ENCODE data around the gene MAPRE2. TPM values are rescaled to one million over a fixed set of nuclear protein-coding genes. Genes with fewer than 3 reads are reported as not detected.

The MAPRE2 gene
- total RNA-seq, 1 experiment from 2014 or later = 5.9 TPM

- no peaks in the 10 kb centered on the region for H3K27me3 ChIP-seq
- H3K9me3 ChIP-seq = no peaks in the 10 kb centered on the region
- no peaks in the 10 kb centered on the region; the same call in 1 of the 2 replicates for H3K36me3 ChIP-seq
- DNase-seq = no peak
- no peak overlapping the region for H3K4me3 ChIP-seq
Observed at GRCh38 chr18:35075132-35075531, 33.9 kb downstream of the MAPRE2 start.

DNA sequence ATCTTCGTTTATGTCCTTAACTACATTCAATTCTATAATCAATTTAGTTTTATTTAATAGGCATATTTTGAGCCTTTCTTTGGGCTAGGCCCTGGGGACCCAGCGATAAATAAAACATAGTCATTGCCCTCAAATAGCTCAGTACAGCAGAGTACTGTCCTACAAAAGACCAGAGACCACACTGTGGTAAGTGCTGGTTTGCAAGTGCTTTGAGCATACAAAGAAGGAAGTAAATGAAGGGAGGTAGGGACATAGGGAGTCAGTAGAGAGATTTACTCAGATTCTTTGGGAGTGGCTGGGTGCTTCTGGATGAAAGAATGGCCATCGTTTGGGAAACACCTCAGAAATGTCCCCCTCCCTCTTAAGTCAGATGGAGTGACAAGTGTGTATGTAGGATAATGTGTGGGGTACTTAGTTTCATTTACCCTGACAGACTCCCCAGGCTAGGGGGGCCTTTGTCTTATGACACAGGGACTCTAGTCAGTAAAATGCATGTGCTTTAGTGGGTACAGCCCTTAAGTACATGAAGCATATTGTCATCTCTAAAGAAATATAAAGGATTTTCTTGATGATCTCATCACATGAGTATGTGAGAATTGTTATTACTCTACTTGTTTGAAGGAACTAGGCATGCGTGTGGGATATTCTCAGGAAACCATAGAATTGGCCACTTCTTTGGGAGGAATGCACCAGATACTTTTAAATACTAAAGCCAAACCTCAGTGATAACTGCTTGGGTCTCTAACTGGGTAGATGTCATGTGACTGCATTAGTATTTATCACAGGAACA is 35.1 kb downstream of the MAPRE2 start:
- no peak for DNase-seq
- no peaks in the 10 kb centered on the region; the same call in 1 of the 2 replicates for H3K36me3 ChIP-seq
- no peaks in the 10 kb centered on the region for H3K9me3 ChIP-seq
- H3K27me3 ChIP-seq = no peaks in the 10 kb centered on the region
- no peak overlapping the region for H3K4me3 ChIP-seq

DNA sequence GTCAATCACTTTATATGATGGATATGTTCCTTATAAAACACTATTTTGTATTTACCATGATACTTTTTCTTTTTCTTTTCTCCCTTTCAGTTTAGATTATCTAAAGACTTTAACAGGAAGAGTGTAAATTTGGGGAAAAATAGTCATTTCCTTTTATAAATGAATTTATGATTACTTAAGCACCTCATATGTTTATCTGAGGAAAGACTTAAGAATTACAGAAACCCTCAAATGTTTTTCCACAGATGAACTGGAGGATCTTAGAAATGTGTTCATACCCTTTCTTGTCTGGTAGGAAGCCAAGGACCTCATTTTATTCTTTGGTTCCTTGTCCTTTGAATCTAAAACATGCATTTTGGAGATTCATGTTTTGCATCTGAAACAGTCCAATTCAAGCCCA is 36.7 kb downstream of the MAPRE2 start:
- Histone ChIP-seq H3K9me3 (no peaks in the 10 kb centered on the region), H3K4me3 (no peak overlapping the region), H3K36me3 (no peaks in the 10 kb centered on the region; the same call in 1 of the 2 replicates), H3K27me3 (no peaks in the 10 kb centered on the region)
- DNase-seq = no peak

DNA sequence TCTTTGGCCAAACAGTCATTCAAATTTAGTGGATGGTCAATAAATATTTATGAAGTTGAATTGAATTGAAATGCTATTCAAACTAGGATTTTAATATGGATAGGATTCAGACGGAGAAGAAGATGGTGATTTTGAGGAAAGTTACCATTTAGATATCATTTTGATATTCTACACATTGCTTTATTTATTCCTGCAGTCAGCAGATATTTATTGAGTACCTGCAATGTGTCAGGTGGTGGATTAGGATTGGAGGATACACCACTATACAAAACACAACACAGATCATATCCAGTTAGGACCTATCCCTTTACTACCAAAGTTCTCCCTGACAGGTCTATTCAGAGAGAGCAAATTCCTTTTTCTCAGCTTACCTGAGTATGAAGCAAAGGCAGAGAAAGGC is 38.8 kb downstream of the MAPRE2 start:
- DNase-seq = no peak

GRCh38 chr18:35083174-35083712 is 42.0 kb downstream of the MAPRE2 start:
- H3K27me3 ChIP-seq = no peaks in the 10 kb centered on the region
- no peak overlapping the region for H3K4me3 ChIP-seq
- no peaks in the 10 kb centered on the region for H3K9me3 ChIP-seq
- DNase-seq = no peak
- no peaks in the 10 kb centered on the region for H3K36me3 ChIP-seq

More for the DNA sequence above, 38.8 kb downstream of the MAPRE2 start:
- H3K36me3 ChIP-seq = no peaks in the 10 kb centered on the region; the same call in 1 of the 2 replicates
- no peaks in the 10 kb centered on the region for H3K27me3 ChIP-seq
- no peak overlapping the region for H3K4me3 ChIP-seq
- no peaks in the 10 kb centered on the region for H3K9me3 ChIP-seq

- H3K27me3 ChIP-seq = no peaks in the 10 kb centered on the region
- DNase-seq = no peak
Observed at GRCh38 chr18:35084494-35085449, 43.6 kb downstream of the MAPRE2 start.

GRCh38 chr18:35085450-35086380 is 44.5 kb downstream of the MAPRE2 start:
- no peaks in the 10 kb centered on the region for H3K9me3 ChIP-seq
- DNase-seq = no peak
- H3K36me3 ChIP-seq = no peaks in the 10 kb centered on the region
- no peak overlapping the region for H3K4me3 ChIP-seq
- H3K27me3 ChIP-seq = no peaks in the 10 kb centered on the region

More at GRCh38 chr18:35084494-35085449, 43.6 kb downstream of the MAPRE2 start:
- Histone ChIP-seq H3K9me3 (no peaks in the 10 kb centered on the region), H3K4me3 (no peak overlapping the region), H3K36me3 (no peaks in the 10 kb centered on the region)

DNA sequence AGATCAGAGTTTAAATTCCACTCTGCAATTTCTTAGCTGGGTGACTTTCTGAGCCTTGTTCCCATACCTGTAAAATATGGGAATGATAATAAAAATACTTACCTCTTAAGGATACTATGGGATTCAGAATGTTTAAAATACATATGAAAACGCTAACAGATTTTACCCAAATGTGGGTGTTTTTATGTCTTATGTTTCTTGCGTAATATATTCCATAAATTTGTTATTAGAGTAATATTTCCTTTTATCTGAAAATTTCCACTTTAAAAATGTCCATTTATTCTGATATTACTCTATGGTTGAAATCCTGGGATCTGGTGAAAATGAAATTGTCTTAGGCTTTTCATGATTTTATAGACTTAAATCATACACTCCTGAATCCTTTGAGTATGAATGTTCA is 45.5 kb downstream of the MAPRE2 start:
- H3K4me3 ChIP-seq = no peak overlapping the region

DNA sequence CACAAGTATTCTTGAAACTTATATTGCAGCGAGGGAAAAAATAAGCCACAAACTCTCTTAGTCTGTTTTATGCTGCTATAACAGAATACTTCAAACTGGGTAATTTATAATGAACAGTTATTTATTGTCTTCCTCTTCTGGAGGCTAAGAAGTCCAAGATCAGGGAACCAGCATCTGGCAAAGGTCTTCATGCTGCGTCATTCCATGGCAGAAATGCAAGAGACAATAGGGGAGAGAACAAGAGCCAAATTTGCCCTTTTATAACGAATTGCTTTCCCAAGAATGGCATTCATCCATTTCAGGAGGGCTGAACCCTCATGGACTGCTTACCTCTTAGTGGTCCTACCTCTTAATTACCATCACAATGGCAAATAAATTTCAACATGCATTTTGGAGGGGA is 46.5 kb downstream of the MAPRE2 start:
- Histone ChIP-seq H3K9me3 (no peaks in the 10 kb centered on the region), H3K27me3 (no peaks in the 10 kb centered on the region), H3K4me3 (no peak overlapping the region), H3K36me3 (no peaks in the 10 kb centered on the region)
- DNase-seq = no peak

More for the DNA sequence above, 45.5 kb downstream of the MAPRE2 start:
- no peak for DNase-seq
- Histone ChIP-seq H3K36me3 (no peaks in the 10 kb centered on the region), H3K27me3 (no peaks in the 10 kb centered on the region), H3K9me3 (no peaks in the 10 kb centered on the region)

GRCh38 chr18:35088921-35089320 is 47.7 kb downstream of the MAPRE2 start:
- H3K27me3 ChIP-seq = no peaks in the 10 kb centered on the region
- H3K9me3 ChIP-seq = no peaks in the 10 kb centered on the region
- H3K4me3 ChIP-seq = no peak overlapping the region
- no peak for DNase-seq
- H3K36me3 ChIP-seq = no peaks in the 10 kb centered on the region

DNA sequence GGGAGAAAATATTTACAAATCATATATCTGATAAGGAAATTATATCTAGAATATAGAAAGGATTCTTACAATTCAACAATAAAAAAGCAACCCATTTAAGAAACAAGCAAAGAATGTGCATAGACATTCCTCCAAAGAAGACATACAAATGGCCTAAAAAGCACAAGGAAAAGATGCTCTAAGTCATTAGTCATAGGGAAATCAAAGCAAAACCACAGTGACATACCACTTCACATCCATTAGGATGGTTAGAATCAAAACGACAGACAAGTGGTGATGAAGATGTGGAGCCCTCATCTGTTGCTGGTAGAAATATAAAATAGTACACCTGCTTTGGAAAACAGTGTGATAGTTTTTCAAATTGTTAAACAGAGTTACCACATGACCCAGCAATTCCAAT is 48.2 kb downstream of the MAPRE2 start:
- H3K4me3 ChIP-seq = no peak overlapping the region
- H3K36me3 ChIP-seq = no peaks in the 10 kb centered on the region
- DNase-seq = no peak
- H3K9me3 ChIP-seq = no peaks in the 10 kb centered on the region
- no peaks in the 10 kb centered on the region for H3K27me3 ChIP-seq

DNA sequence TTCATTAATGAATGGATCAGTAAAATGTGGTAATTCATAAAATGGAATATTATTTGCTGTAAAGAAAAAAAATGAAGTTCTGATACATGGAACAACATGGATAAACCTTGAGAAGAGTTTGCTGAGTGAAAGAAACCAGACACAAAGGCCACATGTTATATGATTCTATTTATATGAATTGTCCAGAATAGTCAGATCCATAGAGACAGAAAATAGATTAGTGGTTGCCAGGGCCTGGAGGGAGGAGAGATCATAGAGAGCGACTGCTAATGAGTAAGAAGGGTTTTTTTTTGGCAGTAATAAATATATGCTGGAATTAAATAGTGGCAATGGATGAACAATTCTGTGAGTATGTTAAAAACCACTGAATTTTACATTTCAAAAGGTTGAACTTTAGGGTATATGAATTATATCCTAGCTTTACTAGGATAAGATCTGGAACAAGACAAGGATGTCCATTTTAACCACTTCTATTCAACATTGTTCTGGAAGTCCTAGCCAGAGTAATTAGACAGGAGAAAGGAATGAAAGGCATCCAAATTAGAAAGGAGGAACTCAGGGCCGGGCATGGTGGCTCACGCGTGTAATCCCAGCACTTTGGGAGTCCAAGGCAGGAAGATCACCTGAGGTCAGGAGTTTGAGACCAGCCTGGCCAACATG is 48.8 kb downstream of the MAPRE2 start:
- H3K27me3 ChIP-seq = no peaks in the 10 kb centered on the region
- no peak for DNase-seq
- H3K9me3 ChIP-seq = no peaks in the 10 kb centered on the region
- H3K36me3 ChIP-seq = no peaks in the 10 kb centered on the region
- H3K4me3 ChIP-seq = no peak overlapping the region

DNA sequence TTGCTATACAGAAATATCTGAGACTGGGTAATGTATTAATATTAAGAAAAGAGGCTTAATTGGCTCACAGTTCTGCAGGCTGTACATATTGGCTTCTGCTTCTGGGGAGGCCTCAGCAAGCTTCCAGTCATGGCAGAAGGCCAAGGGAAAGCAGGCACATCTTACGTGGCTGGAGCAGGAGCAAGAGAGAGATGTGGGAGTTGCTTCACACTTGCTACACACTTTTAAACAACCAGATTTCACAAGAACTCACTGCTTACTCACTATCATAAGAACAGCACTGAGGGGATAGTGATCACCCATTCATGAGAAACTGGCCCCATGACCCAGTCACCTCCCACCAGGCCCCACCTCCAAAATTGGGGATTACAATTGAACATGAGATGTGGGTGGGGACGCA is 50.6 kb downstream of the MAPRE2 start:
- H3K9me3 ChIP-seq = no peaks in the 10 kb centered on the region
- DNase-seq = no peak
- no peaks in the 10 kb centered on the region for H3K27me3 ChIP-seq
- no peaks in the 10 kb centered on the region for H3K36me3 ChIP-seq
- H3K4me3 ChIP-seq = no peak overlapping the region

GRCh38 chr18:35095983-35096676 is 54.9 kb downstream of the MAPRE2 start:
- H3K9me3 ChIP-seq = no peaks in the 10 kb centered on the region
- DNase-seq = no peak
- H3K27me3 ChIP-seq = no peaks in the 10 kb centered on the region
- H3K36me3 ChIP-seq = no peaks in the 10 kb centered on the region
- no peak overlapping the region for H3K4me3 ChIP-seq

DNA sequence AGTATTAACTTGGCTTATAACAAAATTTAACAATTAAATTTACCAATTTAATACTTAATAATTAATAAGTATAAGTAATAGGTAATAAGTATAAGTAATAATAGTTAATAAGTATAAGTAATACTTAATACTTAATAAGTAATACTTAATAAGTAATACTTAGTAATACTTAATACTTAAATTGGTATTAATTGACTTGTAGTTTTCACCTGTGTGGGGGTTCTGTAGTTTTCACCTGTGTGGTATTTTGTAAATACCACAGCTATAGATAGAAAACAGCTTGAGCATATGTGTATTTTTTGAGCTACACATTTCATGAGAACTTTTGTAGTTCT is 55.4 kb downstream of the MAPRE2 start:
- Histone ChIP-seq H3K27me3 (no peaks in the 10 kb centered on the region), H3K36me3 (no peaks in the 10 kb centered on the region), H3K9me3 (no peaks in the 10 kb centered on the region), H3K4me3 (no peak overlapping the region)
- no peak for DNase-seq
